GM15510 (cell line): ENCODE results near the gene CNIH1.
A peak's percentile ranks its signal among the peaks of the same experiment; 100 is the strongest.

ENCODE experiments used
- POLR2A ChIP-seq: IDR thresholded peaks from 3 replicates; pipeline ENCODE4 v1.6.1; 2011; ENCODE audit warnings: borderline replicate concordance; ENCODE audit not compliant: insufficient read length; ENCODE audit errors: extremely low read depth

CNIH1 gene

GRCh38 chr14:54410215-54410614, 31.0 kb downstream of the CNIH1 start:
- no peak for TF ChIP-seq POLR2A

- no peak for TF ChIP-seq POLR2A
Measured at GRCh38 chr14:54399560-54399959, 41.6 kb downstream of the CNIH1 start.

- TF ChIP-seq POLR2A = peak; percentile 96
Measured at GRCh38 chr14:54396493-54397335, 44.5 kb downstream of the CNIH1 start, which contains the start of gene CDKN3. Gene CDKN3 (plus strand): TSS chr14:54397007. CDS start chr14:54397069, 62 bp downstream.

GRCh38 chr14:54396183-54396492, 45.0 kb downstream of the CNIH1 start:
- TF ChIP-seq POLR2A = no peak

GRCh38 chr14:54395716-54396115, 45.5 kb downstream of the CNIH1 start:
- no peak for TF ChIP-seq POLR2A

- no peak for TF ChIP-seq POLR2A
Measured at GRCh38 chr14:54395284-54395683, 45.9 kb downstream of the CNIH1 start.

- no peak for TF ChIP-seq POLR2A
Measured at GRCh38 chr14:54394596-54394995, 46.6 kb downstream of the CNIH1 start.

GRCh38 chr14:54392131-54392859, 48.9 kb downstream of the CNIH1 start:
- no peak for TF ChIP-seq POLR2A

GRCh38 chr14:54387328-54387727, 53.8 kb downstream of the CNIH1 start:
- TF ChIP-seq POLR2A = no peak

- TF ChIP-seq POLR2A = no peak
Measured at GRCh38 chr14:54385556-54385955, 55.6 kb downstream of the CNIH1 start.

GRCh38 chr14:54383835-54384234, 57.3 kb downstream of the CNIH1 start:
- no peak for TF ChIP-seq POLR2A

- TF ChIP-seq POLR2A = no peak
Measured at GRCh38 chr14:54381821-54382220, 59.4 kb downstream of the CNIH1 start.

GRCh38 chr14:54377501-54377900, 63.7 kb downstream of the CNIH1 start:
- no peak for TF ChIP-seq POLR2A

GRCh38 chr14:54374117-54374884, 66.9 kb downstream of the CNIH1 start:
- TF ChIP-seq POLR2A = no peak
